Activated CD8-positive, alpha-beta memory T cell treated with anti-CD3 and anti-CD28 coated beads for 24 hours (primary cell): ENCODE measurements around the gene CLCA2.

ENCODE experiments used
- DNase-seq: peaks from one replicate; pipeline ENCODE4 v3.0.0-alpha.2; 2020

The CLCA2 gene

GRCh38 chr1:86434059-86434458, 10.1 kb downstream of the CLCA2 start:
- DNase-seq = no peak

GRCh38 chr1:86435327-86435726, 11.4 kb downstream of the CLCA2 start:
- no peak for DNase-seq

DNA sequence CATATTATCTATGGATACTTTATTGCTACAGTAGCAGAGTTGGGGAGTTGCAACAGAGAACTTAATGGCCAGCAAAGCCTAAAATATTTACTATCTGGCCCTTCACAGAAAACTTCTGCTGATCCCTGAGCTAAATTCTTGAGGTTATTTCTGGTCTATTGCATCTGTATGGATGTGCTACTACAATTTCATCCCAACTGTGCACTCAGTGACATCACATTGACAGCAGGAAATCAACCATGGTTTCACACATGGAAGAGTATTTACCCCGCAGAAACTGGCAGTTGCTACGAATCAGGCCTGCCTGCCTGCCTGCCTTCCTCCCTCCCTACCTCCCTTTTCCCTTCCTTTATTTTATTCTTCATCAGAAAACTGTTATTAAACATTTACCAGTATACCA, 12.1 kb downstream of the CLCA2 start:
- DNase-seq = no peak

DNA sequence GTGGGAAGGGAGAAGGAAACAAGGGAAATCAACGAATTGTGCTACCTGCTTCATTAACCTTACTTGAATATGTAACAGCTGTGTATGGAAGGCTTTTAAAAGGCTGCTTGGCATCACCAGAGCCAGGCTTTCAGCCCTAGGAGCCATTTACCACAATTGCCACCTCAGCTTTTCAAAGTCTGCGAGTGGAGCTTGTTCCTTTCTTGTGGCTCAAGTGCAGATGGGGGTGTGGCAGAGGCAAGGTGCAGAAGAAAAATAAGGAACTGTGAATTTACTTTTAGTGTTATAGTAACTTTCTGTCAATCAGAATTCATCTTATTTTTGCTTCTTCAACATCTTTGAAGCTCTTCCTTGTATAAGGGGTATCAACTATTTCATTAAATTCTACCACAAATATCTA, 17.6 kb downstream of the CLCA2 start:
- DNase-seq = no peak

DNA sequence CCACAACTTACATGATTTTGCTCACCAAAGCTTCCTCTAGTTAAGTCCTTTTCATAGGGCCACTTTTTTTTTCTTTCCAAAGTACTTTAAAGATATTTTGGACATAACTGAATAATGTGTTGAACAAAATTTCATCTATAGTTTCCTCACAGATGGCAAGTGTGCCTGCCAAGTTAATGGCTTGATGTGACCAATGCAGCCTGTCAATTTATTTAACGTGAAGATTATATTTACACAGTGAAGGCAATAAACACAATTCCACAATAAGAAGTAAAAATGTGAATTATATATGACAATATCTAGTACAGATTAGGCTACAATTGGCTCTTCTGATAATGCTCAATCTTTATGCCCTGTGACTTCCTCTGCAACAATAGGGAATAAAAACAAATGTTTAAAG, 18.0 kb downstream of the CLCA2 start:
- DNase-seq = no peak

GRCh38 chr1:86445919-86446318, 21.9 kb downstream of the CLCA2 start:
- no peak for DNase-seq

- no peak for DNase-seq
These were observed 23.3 kb downstream of the CLCA2 start for GRCh38 chr1:86447198-86447790.

- no peak for DNase-seq
These were observed 24.7 kb downstream of the CLCA2 start for GRCh38 chr1:86448670-86449069.

GRCh38 chr1:86449103-86449502, 25.1 kb downstream of the CLCA2 start:
- DNase-seq = no peak

GRCh38 chr1:86450847-86451246, 26.9 kb downstream of the CLCA2 start:
- no peak for DNase-seq

DNA sequence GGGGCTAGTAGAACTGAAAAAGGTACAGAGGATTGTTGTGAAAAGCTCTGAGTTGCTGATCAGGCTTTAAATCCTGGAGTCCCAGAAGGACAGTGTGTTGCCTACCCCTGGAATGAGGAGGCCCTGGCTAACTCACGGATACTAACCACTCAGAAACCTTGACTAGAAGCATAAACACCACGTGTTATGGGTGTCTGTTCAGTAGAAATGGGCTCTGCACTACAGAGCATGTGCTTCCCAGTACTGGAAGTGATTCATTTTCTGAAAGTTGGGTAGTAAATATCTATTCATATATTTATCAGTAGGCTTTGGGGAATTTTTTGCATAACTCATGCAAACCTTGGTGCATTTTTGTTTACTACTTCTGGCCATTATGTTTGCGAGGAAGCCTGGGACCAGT, 29.7 kb downstream of the CLCA2 start:
- DNase-seq = no peak

GRCh38 chr1:86455073-86455472, 31.1 kb downstream of the CLCA2 start:
- no peak for DNase-seq

GRCh38 chr1:86460998-86461397, 37.0 kb downstream of the CLCA2 start:
- DNase-seq = no peak

DNA sequence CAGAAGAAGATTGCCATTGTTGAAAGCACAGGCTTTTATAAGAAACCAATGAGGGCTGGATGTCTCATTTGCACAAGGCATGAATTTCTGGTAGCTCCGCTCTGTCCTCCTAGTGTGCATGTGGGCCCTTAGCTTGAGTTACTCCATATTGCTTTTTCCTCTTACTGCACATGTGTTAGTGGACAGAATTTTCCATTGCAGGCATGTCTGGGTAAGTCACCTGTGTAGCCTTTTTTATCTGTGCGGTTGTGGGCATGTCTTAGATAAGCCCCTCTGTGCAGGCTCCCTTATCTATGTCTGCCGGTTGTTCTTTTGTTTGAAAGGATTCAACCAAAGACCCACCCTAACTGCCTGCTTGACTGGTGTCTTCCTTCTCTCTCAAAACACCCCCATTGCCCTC, 37.5 kb downstream of the CLCA2 start:
- no peak for DNase-seq

- no peak for DNase-seq
These were observed 40.8 kb downstream of the CLCA2 start for GRCh38 chr1:86464819-86465218.

GRCh38 chr1:86466109-86466844, 42.3 kb downstream of the CLCA2 start:
- DNase-seq = no peak

GRCh38 chr1:86466986-86467385, 43.0 kb downstream of the CLCA2 start:
- DNase-seq = no peak

DNA sequence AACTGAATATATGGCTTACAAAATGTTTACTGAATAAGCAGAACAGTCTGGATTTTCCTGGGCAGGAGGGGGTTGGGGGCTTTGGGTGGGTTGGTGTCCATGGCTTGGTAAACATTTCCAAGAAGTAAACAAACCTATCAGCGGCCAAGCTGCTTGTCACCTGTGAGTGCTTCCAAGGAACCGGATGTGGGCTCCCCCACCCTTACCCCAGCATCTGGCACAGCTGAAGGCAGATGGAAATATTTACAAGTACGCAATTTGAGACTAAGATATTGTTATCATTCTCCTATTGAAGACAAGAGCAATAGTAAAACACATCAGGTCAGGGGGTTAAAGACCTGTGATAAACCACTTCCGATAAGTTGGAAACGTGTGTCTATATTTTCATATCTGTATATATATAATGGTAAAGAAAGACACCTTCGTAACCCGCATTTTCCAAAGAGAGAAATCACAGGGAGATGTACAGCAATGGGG, 44.6 kb downstream of the CLCA2 start, which contains the start of gene CLCA1:
CLCA1 (plus strand) TSS at position 427 of the 477 bp plus-strand sequence; CDS start at position 472, 45 bp downstream.
- DNase-seq = no peak

- no peak for DNase-seq
These were observed 46.9 kb downstream of the CLCA2 start for GRCh38 chr1:86470859-86471258.

GRCh38 chr1:86471291-86471690, 47.3 kb downstream of the CLCA2 start:
- DNase-seq = no peak

DNA sequence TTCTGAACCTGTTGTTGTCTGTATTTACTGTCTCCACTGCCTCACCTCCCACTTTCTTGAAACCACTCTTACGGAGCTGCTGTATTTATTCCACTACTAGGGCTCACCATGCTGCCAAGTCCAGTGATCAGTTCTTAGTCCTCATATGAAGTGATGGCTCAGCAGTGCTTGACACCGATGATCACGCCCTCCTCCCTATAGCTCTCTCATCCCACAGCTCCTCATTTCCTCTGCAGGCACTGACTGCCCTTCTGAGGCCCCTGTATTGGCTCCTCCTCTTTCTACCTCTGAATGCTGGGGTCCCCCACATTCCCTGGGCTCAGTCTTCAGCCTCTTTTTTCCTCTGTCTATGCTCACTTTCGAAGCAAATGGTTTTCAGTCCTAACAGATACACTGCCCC, 48.2 kb downstream of the CLCA2 start:
- no peak for DNase-seq

GRCh38 chr1:86472767-86473166, 48.8 kb downstream of the CLCA2 start:
- no peak for DNase-seq

DNA sequence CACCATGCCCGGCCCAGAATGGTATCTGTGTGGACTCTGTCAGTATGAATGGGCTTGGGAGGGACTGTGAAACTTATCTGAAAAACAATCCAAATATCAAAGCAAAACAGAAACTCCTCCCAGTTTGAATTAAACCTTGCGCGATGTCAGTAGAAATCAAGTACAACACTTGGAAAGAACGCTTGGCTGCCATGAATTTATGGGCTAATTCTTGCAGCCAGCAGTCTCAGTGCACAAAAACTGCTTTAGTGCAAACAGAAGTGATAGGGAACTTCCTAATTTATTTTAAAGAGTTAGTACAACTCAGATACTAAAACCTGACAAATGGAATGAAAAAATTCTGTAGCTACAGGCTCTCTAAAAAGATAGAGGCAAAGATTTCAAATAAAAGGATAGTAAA, 53.3 kb downstream of the CLCA2 start:
- no peak for DNase-seq

GRCh38 chr1:86477682-86478081, 53.7 kb downstream of the CLCA2 start:
- no peak for DNase-seq
